ENCODE measurements around the gene ZNF280A. TPM values are rescaled to one million over a fixed set of nuclear protein-coding genes. Genes with fewer than 3 reads are reported as not detected.

Gene ZNF280A
- total and polyA plus RNA-seq, 9 of the 15 experiments (the other 6 are each of a cell fraction or from before 2014, with no cell fraction given): 19.0 to 40.8 (median 28.6) TPM

- Histone ChIP-seq H3K4me1 (replicated peaks in 1 of 2; ENCODE audit: control insufficient read depth in 2 of 2, insufficient read depth in 2 of 2, low read length in 2 of 2) (peaks cover 38 to 55% of the 10 kb centered on the region in 2 experiments), H2AFZ (ENCODE audit: low read depth, low read length) (no peak overlapping the region), H3K79me2 (ENCODE audit: control insufficient read depth, insufficient read depth, low read length) (peaks cover 71% of the 10 kb centered on the region), H3K36me3 (ENCODE audit: control insufficient read depth, insufficient read depth, low read length) (peaks cover 96% of the 10 kb centered on the region), H3K9me3 (replicated peaks; ENCODE audit: control insufficient read depth, insufficient read depth, low read depth, low read length) (no peaks in the 10 kb centered on the region), H3K27me3 (ENCODE audit: control insufficient read depth in 2 of 2, insufficient read depth in 2 of 2, low read length in 2 of 2) (no peaks in the 10 kb centered on the region), H3K9me1 (ENCODE audit: control insufficient read depth, insufficient read depth, low read length) (peaks cover 75% of the 10 kb centered on the region), H4K20me1 (replicated peaks; ENCODE audit: control insufficient read depth, insufficient read depth, low read length) (peaks cover 88% of the 10 kb centered on the region), H3K9ac (ENCODE audit: insufficient read depth in 1 of 2, low read depth in 2 of 2, low read length in 2 of 2) (peak overlapping the region in 1 of 2 experiments; percentile 45; a peak in 2 of 4 replicates), H3K27ac (ENCODE audit: extremely low read depth, low read depth, low read length) (no peak overlapping the region; the same call in 2 of the 3 replicates), H3K4me2 (ENCODE audit: insufficient read depth, low read length) (no peak overlapping the region), H3K4me3 (no peak overlapping the region)
- in situ Hi-C loops (cut with MboI): no loop called here
- no peak for ATAC-seq
- DNase-seq (ENCODE audit: extremely low read depth in 1 of 4, low spot score in 3 of 4): peak in 3 of 4 experiments; percentile 51 to 70 (median 66)
- WGBS (ENCODE audit: insufficient coverage, low coverage, missing lambda C conversion rate): 96% methylated on average over 8 of the region's 8 CpGs
- ChIA-PET CTCF (ENCODE audit: low intra/inter-chr PET ratio) (no interaction called here), POLR2A (interaction anchor here (0.5 to 15.3 kb wide), 18 partner anchors 8 to 703 kb away, joined by 3 to 708 read pairs (median 5); partner anchors contain the start of genes PRAME, ZNF280A and ZNF280B)
- no peak for FAIRE-seq
- BruUV-seq (replicated peaks): no TSS peak
- TF ChIP-seq MLX (CRISPR knock-in tag; conservative IDR thresholded peaks at IDR 0.05): peak in 1 of 2 experiments; percentile 19; a peak in 1 of 4 replicates
- TF ChIP-seq NONO (IDR thresholded peaks at IDR 0.05; ENCODE audit: low read depth in 2 of 2, low read length in 1 of 2): no peak
- TF ChIP-seq E2F1 (CRISPR knock-in tag; IDR thresholded peaks at IDR 0.05): peak; percentile 70; the same call in 1 of the 2 replicates
- no peak for TF ChIP-seq SIX5 (IDR thresholded peaks at IDR 0.05; ENCODE audit: borderline replicate concordance in 1 of 2, insufficient read depth in 1 of 2, low read depth in 1 of 2, low read length in 2 of 2)
- no peak for TF ChIP-seq CEBPG (CRISPR knock-in tag; IDR thresholded peaks at IDR 0.05)
- TF ChIP-seq CEBPG (tag; conservative IDR thresholded peaks at IDR 0.05 in 1 of 2, IDR thresholded peaks at IDR 0.05 in 1 of 2): no peak
- intact Hi-C loops (cut with micrococcal nuclease): loop anchor here (10.0 kb wide), 3 partner anchors 686 to 916 kb away; partner anchors contain the start of genes CCDC116, MAPK1 and YDJC
Observed at GRCh38 chr22:22550789-22551434, 30.8 kb upstream of the ZNF280A start.

All from K562 (cell line).